Lung microvascular endothelial cell (primary cell): ENCODE data around the gene TRDN. TPM values are rescaled to one million over a fixed set of nuclear protein-coding genes. Genes with fewer than 3 reads are reported as not detected.
"Not testable (repeated sequence)": the region's sequence is repeated elsewhere in the genome, so short reads cannot be mapped to it uniquely, and the experiment has no call there.

Experiments used
- DNase-seq, 2 donors: peaks; one replicate each; pipeline versions ENCODE4 v3.0.0 to v3.0.0-alpha.2; 2010; ENCODE audit warnings: low read depth in 2 of 2
- total RNA-seq: library from RNA; depleted of rRNA; stranded (reverse); fragments of >200 nt; gene quantifications from 2 replicates; pipeline ENCODE4 v1.2.1, GENCODE V29; 2014

The TRDN gene
- total RNA-seq, 1 donor from 2014 or later, result not detected

- DNase-seq, result no peak
Observed at GRCh38 chr6:123507582-123507981, 129.2 kb downstream of the TRDN start.

GRCh38 chr6:123503619-123504018, 133.1 kb downstream of the TRDN start:
- DNase-seq, result no peak

GRCh38 chr6:123497025-123497424, 139.7 kb downstream of the TRDN start:
- no peak for DNase-seq

- no peak for DNase-seq
Observed at GRCh38 chr6:123489589-123489988, 147.2 kb downstream of the TRDN start.

- no peak for DNase-seq
Observed at GRCh38 chr6:123480986-123481385, 155.8 kb downstream of the TRDN start.

GRCh38 chr6:123472025-123472702, 164.6 kb downstream of the TRDN start:
- DNase-seq, result not testable (repeated sequence)

GRCh38 chr6:123467392-123467791, 169.4 kb downstream of the TRDN start:
- DNase-seq, result no peak

GRCh38 chr6:123462152-123462551, 174.6 kb downstream of the TRDN start:
- no peak for DNase-seq

GRCh38 chr6:123458218-123458617, 178.5 kb downstream of the TRDN start:
- DNase-seq, result no peak

GRCh38 chr6:123456836-123457235, 179.9 kb downstream of the TRDN start:
- no peak for DNase-seq

GRCh38 chr6:123454448-123454847, 182.3 kb downstream of the TRDN start:
- DNase-seq, result no peak

GRCh38 chr6:123453071-123453470, 183.7 kb downstream of the TRDN start:
- not testable (repeated sequence) for DNase-seq

GRCh38 chr6:123448306-123448884, 188.4 kb downstream of the TRDN start:
- no peak for DNase-seq

- no peak for DNase-seq
Observed at GRCh38 chr6:123447315-123447937, 189.3 kb downstream of the TRDN start.

GRCh38 chr6:123439371-123439770, 197.4 kb downstream of the TRDN start:
- DNase-seq, result no peak

- no peak for DNase-seq
Observed at GRCh38 chr6:123434186-123434585, 202.6 kb downstream of the TRDN start.

GRCh38 chr6:123430970-123431369, 205.8 kb downstream of the TRDN start:
- DNase-seq, result no peak

GRCh38 chr6:123427008-123427407, 209.7 kb downstream of the TRDN start:
- DNase-seq, result no peak

GRCh38 chr6:123423130-123423529, 213.6 kb downstream of the TRDN start:
- DNase-seq, result no peak

- no peak for DNase-seq
Observed at GRCh38 chr6:123420512-123420911, 216.2 kb downstream of the TRDN start.

GRCh38 chr6:123418071-123418470, 218.7 kb downstream of the TRDN start:
- no peak for DNase-seq

GRCh38 chr6:123417535-123417934, 219.2 kb downstream of the TRDN start:
- DNase-seq, result no peak
